ENCODE measurements around the gene TMPRSS7.
A peak's percentile ranks its signal among the peaks of the same experiment; 100 is the strongest.

The TMPRSS7 gene

DNA sequence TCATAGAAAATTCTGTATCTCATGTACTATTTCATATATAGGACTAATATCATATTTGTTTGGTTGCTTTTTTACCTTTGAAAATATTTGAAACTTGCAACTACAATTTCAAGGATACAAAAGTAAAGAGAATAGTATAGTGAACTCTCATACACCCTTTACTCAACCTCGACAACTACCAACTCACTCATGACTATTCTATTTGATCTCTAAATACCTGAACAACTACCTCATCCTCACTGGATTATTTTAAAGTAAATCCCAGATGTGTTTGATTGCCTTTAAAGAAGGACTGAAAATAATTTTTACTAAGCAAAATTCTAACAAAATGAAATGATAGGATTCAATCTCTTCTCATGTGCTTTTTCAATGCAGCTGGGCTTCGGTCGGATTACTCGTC is 12.1 kb downstream of the TMPRSS7 start:
- Histone ChIP-seq H2BK120ac (ENCODE audit: low read depth, low read length) (no peak overlapping the region), H3K4me3 (ENCODE audit: insufficient read depth in 1 of 2, low read depth in 1 of 2, low read length in 2 of 2) (no peak overlapping the region), H3K4me2 (ENCODE audit: low read length, poor library complexity, severe bottlenecking) (no peak overlapping the region), H3K4me1 (ENCODE audit: control insufficient read depth, insufficient read depth, low read depth, low read length) (peaks cover 3% of the 10 kb centered on the region), H2BK5ac (ENCODE audit: low read depth, low read length, poor library complexity, severe bottlenecking) (no peak overlapping the region), H3K9me3 (ENCODE audit: control insufficient read depth, low read length) (no peaks in the 10 kb centered on the region), H2BK12ac (ENCODE audit: low read length in 2 of 2) (no peak overlapping the region), H3K9ac (ENCODE audit: low read length) (no peak overlapping the region), H2AK5ac (ENCODE audit: low read length, severe bottlenecking) (no peak overlapping the region), H4K8ac (ENCODE audit: low read length) (no peak overlapping the region), H3K18ac (ENCODE audit: low read depth in 1 of 2, low read length in 2 of 2) (no peak overlapping the region), H3K27ac (ENCODE audit: low read length, poor library complexity, severe bottlenecking) (no peak overlapping the region), H3K27me3 (ENCODE audit: control insufficient read depth in 1 of 2, insufficient read depth in 1 of 2, low read length in 2 of 2) (no peaks in the 10 kb centered on the region), H3K36me3 (ENCODE audit: control insufficient read depth in 1 of 2, insufficient read depth in 2 of 2, low read depth in 1 of 2, low read length in 2 of 2) (no peaks in the 10 kb centered on the region), H2AFZ (ENCODE audit: low read depth, low read length) (no peak overlapping the region), H3K4ac (ENCODE audit: low read depth in 1 of 2, low read length in 2 of 2) (no peak overlapping the region), H4K91ac (ENCODE audit: low read length) (no peak overlapping the region), H3K14ac (ENCODE audit: low read length in 2 of 2) (no peak overlapping the region), H3K79me1 (replicated peaks; ENCODE audit: low read length, poor library complexity, severe bottlenecking) (no peaks in the 10 kb centered on the region), H2BK15ac (ENCODE audit: low read depth, poor library complexity, severe bottlenecking) (no peak overlapping the region), H3K23ac (ENCODE audit: low read length in 2 of 2) (no peak overlapping the region)
- no peak for DNase-seq
- WGBS: no CpG with 5 or more reads among the region's 4 CpGs

- Histone ChIP-seq H2BK120ac (ENCODE audit: low read depth, low read length) (no peak overlapping the region), H3K18ac (ENCODE audit: low read depth in 1 of 2, low read length in 2 of 2) (no peak overlapping the region), H3K4ac (ENCODE audit: low read depth in 1 of 2, low read length in 2 of 2) (no peak overlapping the region), H4K8ac (ENCODE audit: low read length) (no peak overlapping the region), H3K14ac (ENCODE audit: low read length in 2 of 2) (no peak overlapping the region), H2BK12ac (ENCODE audit: low read length in 2 of 2) (no peak overlapping the region), H2AK5ac (ENCODE audit: low read length, severe bottlenecking) (peak overlapping the region; percentile 77), H3K9me3 (ENCODE audit: control insufficient read depth, low read length) (no peaks in the 10 kb centered on the region), H2BK15ac (ENCODE audit: low read depth, poor library complexity, severe bottlenecking) (no peak overlapping the region), H3K36me3 (ENCODE audit: control insufficient read depth in 1 of 2, insufficient read depth in 2 of 2, low read depth in 1 of 2, low read length in 2 of 2) (no peaks in the 10 kb centered on the region), H3K27ac (ENCODE audit: low read length, poor library complexity, severe bottlenecking) (no peak overlapping the region), H3K4me3 (ENCODE audit: insufficient read depth in 1 of 2, low read depth in 1 of 2, low read length in 2 of 2) (no peak overlapping the region), H3K9ac (ENCODE audit: low read length) (no peak overlapping the region), H3K23ac (ENCODE audit: low read length in 2 of 2) (no peak overlapping the region), H2AFZ (ENCODE audit: low read depth, low read length) (no peak overlapping the region), H3K79me1 (replicated peaks; ENCODE audit: low read length, poor library complexity, severe bottlenecking) (no peaks in the 10 kb centered on the region), H2BK5ac (ENCODE audit: low read depth, low read length, poor library complexity, severe bottlenecking) (no peak overlapping the region), H3K4me1 (ENCODE audit: control insufficient read depth, insufficient read depth, low read depth, low read length) (peaks cover 3% of the 10 kb centered on the region), H3K27me3 (ENCODE audit: control insufficient read depth in 1 of 2, insufficient read depth in 1 of 2, low read length in 2 of 2) (no peaks in the 10 kb centered on the region), H3K4me2 (ENCODE audit: low read length, poor library complexity, severe bottlenecking) (no peak overlapping the region), H4K91ac (ENCODE audit: low read length) (no peak overlapping the region)
- DNase-seq: no peak
- 94% methylated on average over 1 of the region's 1 CpG for WGBS
Observed at GRCh38 chr3:112047264-112047663, 12.7 kb downstream of the TMPRSS7 start.

GRCh38 chr3:112048911-112049310 is 14.4 kb downstream of the TMPRSS7 start:
- Histone ChIP-seq H3K4me1 (ENCODE audit: control insufficient read depth, insufficient read depth, low read depth, low read length) (peaks cover 1% of the 10 kb centered on the region), H4K8ac (ENCODE audit: low read length) (no peak overlapping the region), H3K27ac (ENCODE audit: low read length, poor library complexity, severe bottlenecking) (no peak overlapping the region), H3K9ac (ENCODE audit: low read length) (no peak overlapping the region), H2AK5ac (ENCODE audit: low read length, severe bottlenecking) (no peak overlapping the region), H2BK15ac (ENCODE audit: low read depth, poor library complexity, severe bottlenecking) (no peak overlapping the region), H3K79me1 (replicated peaks; ENCODE audit: low read length, poor library complexity, severe bottlenecking) (no peaks in the 10 kb centered on the region), H3K4me3 (ENCODE audit: insufficient read depth in 1 of 2, low read depth in 1 of 2, low read length in 2 of 2) (no peak overlapping the region), H4K91ac (ENCODE audit: low read length) (no peak overlapping the region), H3K23ac (ENCODE audit: low read length in 2 of 2) (no peak overlapping the region), H2AFZ (ENCODE audit: low read depth, low read length) (no peak overlapping the region), H3K18ac (ENCODE audit: low read depth in 1 of 2, low read length in 2 of 2) (no peak overlapping the region), H2BK5ac (ENCODE audit: low read depth, low read length, poor library complexity, severe bottlenecking) (no peak overlapping the region), H3K4me2 (ENCODE audit: low read length, poor library complexity, severe bottlenecking) (no peak overlapping the region), H3K36me3 (ENCODE audit: control insufficient read depth in 1 of 2, insufficient read depth in 2 of 2, low read depth in 1 of 2, low read length in 2 of 2) (no peaks in the 10 kb centered on the region), H3K27me3 (ENCODE audit: control insufficient read depth in 1 of 2, insufficient read depth in 1 of 2, low read length in 2 of 2) (no peaks in the 10 kb centered on the region), H3K9me3 (ENCODE audit: control insufficient read depth, low read length) (no peaks in the 10 kb centered on the region), H2BK120ac (ENCODE audit: low read depth, low read length) (no peak overlapping the region), H2BK12ac (ENCODE audit: low read length in 2 of 2) (no peak overlapping the region), H3K4ac (ENCODE audit: low read depth in 1 of 2, low read length in 2 of 2) (no peak overlapping the region), H3K14ac (ENCODE audit: low read length in 2 of 2) (no peak overlapping the region)
- WGBS: 35% methylated on average over 8 of the region's 8 CpGs
- DNase-seq: no peak

DNA sequence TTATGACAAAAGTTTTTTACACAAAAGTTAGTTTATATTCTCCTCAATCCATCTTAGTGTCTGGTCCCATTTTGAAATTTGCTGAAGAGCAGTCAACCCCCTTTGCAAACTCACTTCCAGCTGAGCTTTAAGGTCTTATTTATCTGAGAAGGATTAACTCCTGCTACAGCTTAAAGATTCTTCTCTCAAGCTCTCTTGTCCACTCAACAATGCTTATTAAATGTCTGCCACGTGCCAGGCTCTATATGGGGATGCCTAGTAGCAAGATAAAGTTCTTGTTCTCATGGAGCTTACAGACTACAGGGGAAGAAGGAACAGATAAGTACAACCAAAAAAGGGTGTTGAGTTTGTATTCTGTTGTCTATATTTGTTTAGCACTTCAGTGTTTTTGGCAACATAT is 18.7 kb downstream of the TMPRSS7 start:
- Histone ChIP-seq H3K18ac (ENCODE audit: low read depth in 1 of 2, low read length in 2 of 2) (no peak overlapping the region), H4K8ac (ENCODE audit: low read length) (no peak overlapping the region)
- no CpG with 5 or more reads among the region's 1 CpG for WGBS

More for the DNA sequence above, 18.7 kb downstream of the TMPRSS7 start:
- H3K4ac ChIP-seq (ENCODE audit: low read depth in 1 of 2, low read length in 2 of 2): no peak overlapping the region
- H2AFZ ChIP-seq (ENCODE audit: low read depth, low read length): no peak overlapping the region
- no peaks in the 10 kb centered on the region for H3K36me3 ChIP-seq (ENCODE audit: control insufficient read depth in 1 of 2, insufficient read depth in 2 of 2, low read depth in 1 of 2, low read length in 2 of 2)
- no peaks in the 10 kb centered on the region for H3K9me3 ChIP-seq (ENCODE audit: control insufficient read depth, low read length)
- H3K4me3 ChIP-seq (ENCODE audit: insufficient read depth in 1 of 2, low read depth in 1 of 2, low read length in 2 of 2): no peak overlapping the region
- no peak overlapping the region for H3K14ac ChIP-seq (ENCODE audit: low read length in 2 of 2)
- no peak overlapping the region for H4K91ac ChIP-seq (ENCODE audit: low read length)
- no peaks in the 10 kb centered on the region for H3K79me1 ChIP-seq (replicated peaks; ENCODE audit: low read length, poor library complexity, severe bottlenecking)
- no peaks in the 10 kb centered on the region for H3K27me3 ChIP-seq (ENCODE audit: control insufficient read depth in 1 of 2, insufficient read depth in 1 of 2, low read length in 2 of 2)
- H3K27ac ChIP-seq (ENCODE audit: low read length, poor library complexity, severe bottlenecking): no peak overlapping the region
- H2AK5ac ChIP-seq (ENCODE audit: low read length, severe bottlenecking): no peak overlapping the region
- H3K4me1 ChIP-seq (ENCODE audit: control insufficient read depth, insufficient read depth, low read depth, low read length): peaks cover 2% of the 10 kb centered on the region
- H3K23ac ChIP-seq (ENCODE audit: low read length in 2 of 2): no peak overlapping the region
- no peak overlapping the region for H2BK5ac ChIP-seq (ENCODE audit: low read depth, low read length, poor library complexity, severe bottlenecking)
- H2BK15ac ChIP-seq (ENCODE audit: low read depth, poor library complexity, severe bottlenecking): no peak overlapping the region
- no peak for DNase-seq
- no peak overlapping the region for H3K9ac ChIP-seq (ENCODE audit: low read length)
- no peak overlapping the region for H2BK120ac ChIP-seq (ENCODE audit: low read depth, low read length)
- no peak overlapping the region for H3K4me2 ChIP-seq (ENCODE audit: low read length, poor library complexity, severe bottlenecking)
- no peak overlapping the region for H2BK12ac ChIP-seq (ENCODE audit: low read length in 2 of 2)

All from mesenchymal stem cell (in vitro differentiated cells and primary cell).